Bronchial epithelial cell (primary cell): ENCODE data around the gene CD14. TPM values are rescaled to one million over a fixed set of nuclear protein-coding genes. Genes with fewer than 3 reads are reported as not detected.
A peak's percentile ranks its signal among the peaks of the same experiment; 100 is the strongest.
"Not testable (repeated sequence)": the region's sequence is repeated elsewhere in the genome, so short reads cannot be mapped to it uniquely, and the experiment has no call there.

ENCODE experiments used
- DNase-seq: peaks from one replicate; pipeline ENCODE4 v3.0.0-alpha.2; 2010; ENCODE audit warnings: low read depth
- FAIRE-seq: peaks from 2 replicates; lab custom pipeline; 2011; peaks lifted over from hg19 to GRCh38; lab: Jason Lieb, UNC
- H3K27me3 ChIP-seq: 2 replicates; pipeline ENCODE4 v1.5.1; 2011; ENCODE audit warnings: low read length; ENCODE audit not compliant: control insufficient read depth, insufficient read depth
- H3K36me3 ChIP-seq: 2 replicates; pipeline ENCODE4 v1.5.1; 2011; ENCODE audit warnings: low read length; ENCODE audit not compliant: control insufficient read depth, insufficient read depth
- H3K4me3 ChIP-seq: 2 replicates; pipeline ENCODE4 v1.5.1; 2011; ENCODE audit warnings: mild to moderate bottlenecking, low read depth, low read length, control low read depth
- CTCF ChIP-seq: IDR thresholded peaks from 2 replicates; pipeline ENCODE4 v1.5.1; 2011; ENCODE audit warnings: mild to moderate bottlenecking, moderate library complexity, low read length, control low read depth, inconsistent platforms; ENCODE audit not compliant: insufficient read depth, severe bottlenecking
- total RNA-seq: library from RNA; depleted of rRNA; stranded (reverse); fragments of >200 nt; gene quantifications from 2 replicates; pipeline ENCODE4 v1.2.1, GENCODE V29; 2014

Gene CD14
- total RNA-seq, 1 donor from 2014 or later: 3.2 TPM

GRCh38 chr5:140607031-140607430 is 25.9 kb downstream of the CD14 start:
- FAIRE-seq: no peak
- Histone ChIP-seq H3K36me3 (no peaks in the 10 kb centered on the region), H3K27me3 (no peaks in the 10 kb centered on the region), H3K4me3 (no peak overlapping the region)
- peak; percentile 83 for DNase-seq
- TF ChIP-seq CTCF: no peak

- Histone ChIP-seq H3K4me3 (no peak overlapping the region), H3K36me3 (no peaks in the 10 kb centered on the region), H3K27me3 (no peaks in the 10 kb centered on the region)
- no peak for TF ChIP-seq CTCF
- FAIRE-seq (no peak), DNase-seq (no peak)
Measured at GRCh38 chr5:140605879-140606278, 27.1 kb downstream of the CD14 start.

- no peaks in the 10 kb centered on the region for H3K27me3 ChIP-seq
- FAIRE-seq (no peak), DNase-seq (no peak)
- no peak for TF ChIP-seq CTCF
- H3K4me3 ChIP-seq: no peak overlapping the region
- no peaks in the 10 kb centered on the region for H3K36me3 ChIP-seq
Measured at GRCh38 chr5:140603734-140604133, 29.2 kb downstream of the CD14 start.

- H3K4me3 ChIP-seq, DNase-seq, H3K27me3 ChIP-seq, FAIRE-seq, H3K36me3 ChIP-seq: not testable (repeated sequence)
Measured at GRCh38 chr5:140603446-140603698, 29.6 kb downstream of the CD14 start.

GRCh38 chr5:140602147-140602546 is 30.8 kb downstream of the CD14 start:
- no peak for TF ChIP-seq CTCF
- FAIRE-seq: no peak
- DNase-seq: no peak

GRCh38 chr5:140600096-140600495 is 32.9 kb downstream of the CD14 start:
- H3K27me3 ChIP-seq: no peaks in the 10 kb centered on the region
- no peak overlapping the region for H3K4me3 ChIP-seq
- no peak for FAIRE-seq
- no peak for DNase-seq
- no peak for TF ChIP-seq CTCF
- no peaks in the 10 kb centered on the region for H3K36me3 ChIP-seq

More at GRCh38 chr5:140602147-140602546, 30.8 kb downstream of the CD14 start:
- Histone ChIP-seq H3K36me3 (no peaks in the 10 kb centered on the region), H3K4me3 (no peak overlapping the region), H3K27me3 (no peaks in the 10 kb centered on the region)
